ENCODE measurements around the gene CTSS.

CTSS gene

GRCh38 chr1:150805899-150806298, 40.3 kb upstream of the CTSS start:
- ATAC-seq = no peak
- no peak for TF ChIP-seq TOX (CRISPR knock-in tag; IDR thresholded peaks at IDR 0.05; ENCODE audit: borderline replicate concordance)
- no peak for TF ChIP-seq ARNTL (CRISPR knock-in tag; IDR thresholded peaks at IDR 0.05; ENCODE audit: borderline replicate concordance, low read depth)
- no peak for TF ChIP-seq TSHZ2 (CRISPR knock-in tag; IDR thresholded peaks at IDR 0.05)
- TF ChIP-seq BACH2 (CRISPR knock-in tag; IDR thresholded peaks at IDR 0.05; ENCODE audit: borderline replicate concordance) = no peak

GRCh38 chr1:150804671-150805070, 39.1 kb upstream of the CTSS start:
- TF ChIP-seq ZFP30 (CRISPR knock-in tag; IDR thresholded peaks at IDR 0.05) = no peak
- TF ChIP-seq ISL1 (CRISPR knock-in tag; IDR thresholded peaks at IDR 0.05) = no peak
- TF ChIP-seq CREB5 (CRISPR knock-in tag; IDR thresholded peaks at IDR 0.05; ENCODE audit: low read depth) = no peak
- TF ChIP-seq PATZ1 (CRISPR knock-in tag; IDR thresholded peaks at IDR 0.05; ENCODE audit: borderline replicate concordance) = no peak
- no peak for TF ChIP-seq CSDC2 (CRISPR knock-in tag; IDR thresholded peaks at IDR 0.05)
- no peak for TF ChIP-seq TCF4 (CRISPR knock-in tag; IDR thresholded peaks at IDR 0.05; ENCODE audit: borderline replicate concordance)
- ATAC-seq = no peak

GRCh38 chr1:150799089-150799488, 33.5 kb upstream of the CTSS start:
- ATAC-seq = no peak
- TF ChIP-seq OSR1 (CRISPR knock-in tag; IDR thresholded peaks at IDR 0.05) (no peak), TCF4 (CRISPR knock-in tag; IDR thresholded peaks at IDR 0.05; ENCODE audit: borderline replicate concordance) (no peak), SNAI2 (CRISPR knock-in tag; IDR thresholded peaks at IDR 0.05) (no peak), BACH2 (CRISPR knock-in tag; IDR thresholded peaks at IDR 0.05; ENCODE audit: borderline replicate concordance) (no peak), ISL1 (CRISPR knock-in tag; IDR thresholded peaks at IDR 0.05) (no peak), ZNF565 (CRISPR knock-in tag; conservative IDR thresholded peaks at IDR 0.05; ENCODE audit: low read depth) (no peak), CSRNP3 (CRISPR knock-in tag; IDR thresholded peaks at IDR 0.05) (no peak), ZC3H10 (CRISPR knock-in tag; IDR thresholded peaks at IDR 0.05) (no peak), POU6F1 (CRISPR knock-in tag; IDR thresholded peaks at IDR 0.05; ENCODE audit: borderline replicate concordance, low read depth) (no peak), ZNF70 (CRISPR knock-in tag; IDR thresholded peaks at IDR 0.05) (no peak), GLIS3 (CRISPR knock-in tag; IDR thresholded peaks at IDR 0.05) (no peak), TSHZ2 (CRISPR knock-in tag; IDR thresholded peaks at IDR 0.05) (no peak), ZFP30 (CRISPR knock-in tag; IDR thresholded peaks at IDR 0.05) (no peak), PPARA (CRISPR knock-in tag; IDR thresholded peaks at IDR 0.05; ENCODE audit: borderline replicate concordance) (no peak), TOX (CRISPR knock-in tag; IDR thresholded peaks at IDR 0.05; ENCODE audit: borderline replicate concordance) (no peak)

Measured in SK-N-SH treated with all-trans-retinoic acid at 6 μM for 48 hours (cell line).